Vagina (tissue), 2 donors: Measurements from ENCODE around the gene CTNNA3.

Experiments used
- CTCF ChIP-seq, 3 experiments: fragments of 450-650 bp in 2 of 3; fragments of 200-600 bp in 1 of 3; sonication (generic) in 1 of 3; IDR thresholded peaks; one replicate each; pipeline ENCODE4 v1.5.1; 2017 to 2019; ENCODE audit warnings: antibody characterized with exemption in 3 of 3, mild to moderate bottlenecking in 2 of 3, moderate library complexity in 2 of 3
- POLR2A ChIP-seq, 2 donors: fragments of 450-650 bp; IDR thresholded peaks; one replicate each; pipeline ENCODE4 v1.6.1; 2017; ENCODE audit warnings: antibody characterized with exemption in 2 of 2, mild to moderate bottlenecking in 2 of 2, moderate library complexity in 2 of 2

- no peak for TF ChIP-seq POLR2A (IDR thresholded peaks at IDR 0.05)
- TF ChIP-seq CTCF (IDR thresholded peaks at IDR 0.05): no peak
Observed at GRCh38 chr10:67114945-67115344, 581.0 kb downstream of the CTNNA3 start.
